Karpas-422 (cell line): ENCODE measurements around the gene PTCH1. TPM values are rescaled to one million over a fixed set of nuclear protein-coding genes. Genes with fewer than 3 reads are reported as not detected.

Source experiments
- DNase-seq: peaks from one replicate; pipeline ENCODE4 v3.0.0-alpha.2; 2015
- H2AFZ ChIP-seq: fragments of 200-600 bp; sonication (generic); 2 replicates; pipeline ENCODE4 v1.6.1; 2014; ENCODE audit warnings: antibody characterized with exemption, low read length, mixed read lengths
- H3K27ac ChIP-seq: fragments of 200-600 bp; sonication (generic); 2 replicates; pipeline ENCODE4 v1.5.1; 2014; ENCODE audit warnings: mild to moderate bottlenecking, low read length, moderate library complexity
- H3K27me3 ChIP-seq: fragments of 200-600 bp; sonication (generic); 2 replicates; pipeline ENCODE4 v1.6.1; 2014; ENCODE audit warnings: low read length, mixed read lengths
- H3K36me3 ChIP-seq: fragments of 200-600 bp; sonication (generic); 2 replicates; pipeline ENCODE4 v1.6.1; 2014; ENCODE audit warnings: low read length, mixed read lengths; ENCODE audit not compliant: insufficient read depth
- H3K4me1 ChIP-seq: fragments of 200-600 bp; sonication (generic); 2 replicates; pipeline ENCODE4 v1.6.1; 2014; ENCODE audit warnings: mild to moderate bottlenecking, low read length, mixed read lengths
- H3K4me2 ChIP-seq: fragments of 200-600 bp; sonication (generic); 2 replicates; pipeline ENCODE4 v1.6.1; 2014; ENCODE audit warnings: low read length, low read depth, mild to moderate bottlenecking; ENCODE audit not compliant: poor library complexity, severe bottlenecking
- H3K4me3 ChIP-seq: fragments of 200-600 bp; sonication (generic); 2 replicates; pipeline ENCODE4 v1.5.1; 2014; ENCODE audit warnings: mild to moderate bottlenecking, antibody characterized with exemption, low read length, mixed read lengths
- H3K79me2 ChIP-seq: fragments of 200-600 bp; sonication (generic); 2 replicates; pipeline ENCODE4 v1.6.1; 2014; ENCODE audit warnings: mild to moderate bottlenecking, low read length, mixed read lengths
- H3K9ac ChIP-seq: fragments of 200-600 bp; sonication (generic); 2 replicates; pipeline ENCODE4 v1.6.0; 2014; ENCODE audit warnings: low read length
- H3K9me2 ChIP-seq: fragments of 200-600 bp; sonication (generic), shearing (Covaris generic); replicated peaks from 2 replicates; pipeline ENCODE4 v1.6.0; 2014; ENCODE audit warnings: mild to moderate bottlenecking, low read length, moderate library complexity; ENCODE audit not compliant: insufficient read depth
- H3K9me3 ChIP-seq: fragments of 300-700, 200-600 bp; sonication (generic); 2 replicates; pipeline ENCODE4 v1.6.1; 2014; ENCODE audit warnings: low read length, mixed read lengths
- H4K20me1 ChIP-seq: fragments of 200-600 bp; sonication (generic); 2 replicates; pipeline ENCODE4 v1.6.1; 2014; ENCODE audit warnings: mild to moderate bottlenecking, antibody characterized with exemption, low read length, low read depth; ENCODE audit not compliant: insufficient read depth
- total RNA-seq: library from RNA; depleted of rRNA; stranded (reverse); fragments of >200 nt; shearing (Covaris generic); gene quantifications from 2 replicates; pipeline ENCODE4 v1.2.3, GENCODE V29; 2014; ENCODE audit warnings: low replicate concordance

The PTCH1 gene
- total RNA-seq, 1 experiment from 2014 or later: 12.4 TPM

GRCh38 chr9:95545831-95546567 is 29.2 kb upstream of the PTCH1 start:
- Histone ChIP-seq H3K36me3 (no peaks in the 10 kb centered on the region), H2AFZ (no peak overlapping the region), H4K20me1 (no peaks in the 10 kb centered on the region)

GRCh38 chr9:95533996-95534680 is 17.4 kb upstream of the PTCH1 start:
- H3K9me3 ChIP-seq: no peaks in the 10 kb centered on the region
- no peak overlapping the region for H3K4me2 ChIP-seq

More at GRCh38 chr9:95545831-95546567, 29.2 kb upstream of the PTCH1 start:
- no peak overlapping the region for H3K4me3 ChIP-seq
- H3K79me2 ChIP-seq: no peaks in the 10 kb centered on the region
- H3K9me3 ChIP-seq: no peaks in the 10 kb centered on the region
- H3K4me1 ChIP-seq: no peaks in the 10 kb centered on the region
- no peaks in the 10 kb centered on the region for H3K9me2 ChIP-seq
- no peak overlapping the region for H3K27ac ChIP-seq
- H3K4me2 ChIP-seq: no peak overlapping the region
- H3K27me3 ChIP-seq: no peaks in the 10 kb centered on the region
- H3K9ac ChIP-seq: no peak overlapping the region
- no peak for DNase-seq

DNA sequence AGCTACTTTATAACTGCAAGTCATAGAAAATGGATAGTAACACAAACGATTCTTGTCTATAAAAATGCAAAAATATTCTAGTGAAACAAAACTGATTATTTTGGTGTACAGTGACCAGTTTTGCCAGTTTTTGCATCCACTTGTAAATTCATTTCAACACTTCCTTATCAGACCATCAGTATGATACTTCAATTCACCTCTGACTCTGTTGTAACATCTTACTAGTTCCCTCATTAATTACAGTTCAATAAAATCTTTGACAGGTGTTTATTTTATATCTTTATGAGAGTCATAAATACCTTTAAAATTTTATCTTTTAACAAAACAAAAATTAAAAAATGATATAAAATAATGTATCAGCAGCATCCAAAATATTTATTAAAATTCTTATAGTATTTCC is 13.1 kb upstream of the PTCH1 start:
- H3K27ac ChIP-seq: no peak overlapping the region
- H3K9me3 ChIP-seq: no peaks in the 10 kb centered on the region
- H4K20me1 ChIP-seq: no peaks in the 10 kb centered on the region
- H3K9ac ChIP-seq: no peak overlapping the region
- H2AFZ ChIP-seq: no peak overlapping the region
- H3K9me2 ChIP-seq: no peaks in the 10 kb centered on the region
- no peaks in the 10 kb centered on the region for H3K36me3 ChIP-seq
- no peak overlapping the region for H3K4me3 ChIP-seq
- no peaks in the 10 kb centered on the region for H3K79me2 ChIP-seq
- no peak overlapping the region for H3K4me2 ChIP-seq
- H3K4me1 ChIP-seq: no peaks in the 10 kb centered on the region
- DNase-seq: no peak
- H3K27me3 ChIP-seq: no peaks in the 10 kb centered on the region

More at GRCh38 chr9:95533996-95534680, 17.4 kb upstream of the PTCH1 start:
- Histone ChIP-seq H3K9ac (no peak overlapping the region), H3K27me3 (no peaks in the 10 kb centered on the region), H4K20me1 (no peaks in the 10 kb centered on the region), H3K79me2 (no peaks in the 10 kb centered on the region), H3K9me2 (no peaks in the 10 kb centered on the region), H3K36me3 (no peaks in the 10 kb centered on the region), H2AFZ (no peak overlapping the region), H3K4me1 (no peaks in the 10 kb centered on the region), H3K4me3 (no peak overlapping the region), H3K27ac (no peak overlapping the region)
- DNase-seq: no peak

- Histone ChIP-seq H3K79me2 (no peaks in the 10 kb centered on the region), H3K9ac (no peak overlapping the region), H3K4me1 (no peaks in the 10 kb centered on the region), H3K27me3 (no peaks in the 10 kb centered on the region), H3K4me2 (no peak overlapping the region), H3K9me2 (no peaks in the 10 kb centered on the region), H3K9me3 (no peaks in the 10 kb centered on the region), H4K20me1 (no peaks in the 10 kb centered on the region), H2AFZ (no peak overlapping the region), H3K36me3 (no peaks in the 10 kb centered on the region), H3K27ac (no peak overlapping the region), H3K4me3 (no peak overlapping the region)
- no peak for DNase-seq
Measured at GRCh38 chr9:95528908-95529502, 12.2 kb upstream of the PTCH1 start.

GRCh38 chr9:95522871-95523370 is 6.2 kb upstream of the PTCH1 start:
- Histone ChIP-seq H3K4me2 (no peak overlapping the region), H3K4me1 (no peaks in the 10 kb centered on the region), H3K27me3 (no peaks in the 10 kb centered on the region)

DNA sequence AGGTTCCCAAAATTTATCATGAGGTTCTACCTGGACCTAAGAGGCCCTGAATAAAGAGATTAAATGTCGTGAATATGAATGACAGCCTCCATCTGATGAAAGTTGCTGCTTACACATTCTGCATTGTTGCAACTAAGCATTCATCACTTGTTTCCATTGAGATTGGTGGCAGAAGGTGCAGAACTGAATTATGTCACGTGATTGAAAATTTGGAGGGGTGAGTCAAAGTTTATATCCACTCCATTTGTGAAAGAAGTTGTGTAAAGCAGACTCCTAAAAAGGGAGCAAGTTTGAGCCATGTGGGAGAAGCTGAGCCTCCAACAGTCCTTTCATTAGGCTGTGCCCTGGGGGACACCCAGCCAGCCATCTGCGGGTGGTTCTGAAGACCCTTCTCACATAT is 4.9 kb upstream of the PTCH1 start:
- no peak overlapping the region for H3K4me2 ChIP-seq
- no peaks in the 10 kb centered on the region for H3K4me1 ChIP-seq
- H4K20me1 ChIP-seq: no peaks in the 10 kb centered on the region
- H3K9me3 ChIP-seq: no peaks in the 10 kb centered on the region
- DNase-seq: no peak
- H3K36me3 ChIP-seq: no peaks in the 10 kb centered on the region
- no peak overlapping the region for H3K9ac ChIP-seq
- H3K27me3 ChIP-seq: no peaks in the 10 kb centered on the region
- no peaks in the 10 kb centered on the region for H3K9me2 ChIP-seq
- no peak overlapping the region for H3K27ac ChIP-seq
- H3K79me2 ChIP-seq: no peaks in the 10 kb centered on the region
- no peak overlapping the region for H2AFZ ChIP-seq
- H3K4me3 ChIP-seq: no peak overlapping the region

More at GRCh38 chr9:95522871-95523370, 6.2 kb upstream of the PTCH1 start:
- Histone ChIP-seq H3K4me3 (no peak overlapping the region), H3K36me3 (no peaks in the 10 kb centered on the region), H3K9me2 (no peaks in the 10 kb centered on the region), H4K20me1 (no peaks in the 10 kb centered on the region), H3K79me2 (no peaks in the 10 kb centered on the region), H2AFZ (no peak overlapping the region), H3K9me3 (no peaks in the 10 kb centered on the region), H3K9ac (no peak overlapping the region), H3K27ac (no peak overlapping the region)
- no peak for DNase-seq

GRCh38 chr9:95517559-95518425 is 1.0 kb upstream of the PTCH1 start:
- Histone ChIP-seq H3K9me2 (no peaks in the 10 kb centered on the region), H3K4me1 (no peaks in the 10 kb centered on the region), H3K79me2 (no peaks in the 10 kb centered on the region), H3K4me3 (no peak overlapping the region), H3K9ac (no peak overlapping the region), H3K4me2 (no peak overlapping the region), H3K36me3 (no peaks in the 10 kb centered on the region), H3K9me3 (no peaks in the 10 kb centered on the region), H2AFZ (no peak overlapping the region), H4K20me1 (no peaks in the 10 kb centered on the region), H3K27me3 (no peaks in the 10 kb centered on the region), H3K27ac (no peak overlapping the region)
- no peak for DNase-seq
